Measurements from ENCODE around the gene BMP15. TPM values are rescaled to one million over a fixed set of nuclear protein-coding genes. Genes with fewer than 3 reads are reported as not detected.

BMP15 gene
- polyA plus RNA-seq, 1 experiment = not detected

DNA sequence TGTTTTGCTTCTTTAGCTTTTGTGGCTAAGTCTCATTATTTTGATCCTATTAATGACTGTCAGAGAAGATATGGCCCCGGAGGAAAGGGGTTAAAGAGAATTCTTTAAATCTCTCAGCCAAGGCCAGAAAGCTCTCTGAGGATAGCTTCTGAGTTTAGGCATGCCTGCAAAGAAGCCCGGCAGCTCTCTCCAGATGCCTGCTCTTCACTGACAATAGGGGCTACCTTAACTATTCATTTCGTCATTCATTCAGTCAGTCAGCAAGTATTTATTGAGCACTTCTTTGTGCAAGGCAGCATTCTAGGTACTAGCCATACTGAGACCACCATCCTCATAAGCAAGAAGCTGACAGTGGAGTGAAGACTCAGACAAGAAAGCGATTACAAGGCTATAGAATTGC, 34.0 kb upstream of the BMP15 start:
- DNase-seq (ENCODE audit: low read depth, low spot score) = no peak
- CTCF ChIA-PET = interaction anchor here (1.0 kb wide), 1 partner anchor 185 kb away, joined by 5 read pairs; no protein-coding TSS in a partner anchor
- TF ChIP-seq, protein P1, sequence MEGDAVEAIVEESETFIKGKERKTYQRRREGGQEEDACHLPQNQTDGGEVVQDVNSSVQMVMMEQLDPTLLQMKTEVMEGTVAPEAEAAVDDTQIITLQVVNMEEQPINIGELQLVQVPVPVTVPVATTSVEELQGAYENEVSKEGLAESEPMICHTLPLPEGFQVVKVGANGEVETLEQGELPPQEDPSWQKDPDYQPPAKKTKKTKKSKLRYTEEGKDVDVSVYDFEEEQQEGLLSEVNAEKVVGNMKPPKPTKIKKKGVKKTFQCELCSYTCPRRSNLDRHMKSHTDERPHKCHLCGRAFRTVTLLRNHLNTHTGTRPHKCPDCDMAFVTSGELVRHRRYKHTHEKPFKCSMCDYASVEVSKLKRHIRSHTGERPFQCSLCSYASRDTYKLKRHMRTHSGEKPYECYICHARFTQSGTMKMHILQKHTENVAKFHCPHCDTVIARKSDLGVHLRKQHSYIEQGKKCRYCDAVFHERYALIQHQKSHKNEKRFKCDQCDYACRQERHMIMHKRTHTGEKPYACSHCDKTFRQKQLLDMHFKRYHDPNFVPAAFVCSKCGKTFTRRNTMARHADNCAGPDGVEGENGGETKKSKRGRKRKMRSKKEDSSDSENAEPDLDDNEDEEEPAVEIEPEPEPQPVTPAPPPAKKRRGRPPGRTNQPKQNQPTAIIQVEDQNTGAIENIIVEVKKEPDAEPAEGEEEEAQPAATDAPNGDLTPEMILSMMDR (IDR thresholded peaks at IDR 0.05; ENCODE audit: low read depth, low read length) = no peak
- H3K9me3 ChIP-seq (ENCODE audit: control insufficient read depth, insufficient read depth, low read length) = no peaks in the 10 kb centered on the region
- H3K27me3 ChIP-seq (ENCODE audit: control insufficient read depth, insufficient read depth, low read length) = no peaks in the 10 kb centered on the region
- POLR2A ChIA-PET = no interaction called here
- H3K4me3 ChIP-seq (ENCODE audit: low read depth, low read length) = no peak overlapping the region
- no peak overlapping the region for H3K27ac ChIP-seq (ENCODE audit: low read depth, low read length)

- no peak for DNase-seq (ENCODE audit: low read depth, low spot score)
- Histone ChIP-seq H3K4me3 (ENCODE audit: low read depth, low read length) (no peak overlapping the region), H3K9me3 (ENCODE audit: control insufficient read depth, insufficient read depth, low read length) (no peaks in the 10 kb centered on the region), H3K27me3 (ENCODE audit: control insufficient read depth, insufficient read depth, low read length) (no peaks in the 10 kb centered on the region), H3K27ac (ENCODE audit: low read depth, low read length) (no peak overlapping the region)
- CTCF ChIA-PET = no interaction called here
- TF ChIP-seq, protein P1 (IDR thresholded peaks at IDR 0.05; ENCODE audit: low read depth, low read length) = no peak
- POLR2A ChIA-PET = no interaction called here
Observed at GRCh38 chrX:50877310-50877709, 33.2 kb upstream of the BMP15 start.

GRCh38 chrX:50881028-50881427, 29.5 kb upstream of the BMP15 start:
- DNase-seq (ENCODE audit: low read depth, low spot score) = no peak
- ChIA-PET POLR2A (no interaction called here), CTCF (no interaction called here)
- no peak overlapping the region for H3K27ac ChIP-seq (ENCODE audit: low read depth, low read length)
- H3K9me3 ChIP-seq (ENCODE audit: control insufficient read depth, insufficient read depth, low read length) = no peaks in the 10 kb centered on the region
- TF ChIP-seq, protein P1 (IDR thresholded peaks at IDR 0.05; ENCODE audit: low read depth, low read length) = no peak
- H3K4me3 ChIP-seq (ENCODE audit: low read depth, low read length) = no peak overlapping the region
- H3K27me3 ChIP-seq (ENCODE audit: control insufficient read depth, insufficient read depth, low read length) = no peaks in the 10 kb centered on the region

GRCh38 chrX:50888884-50889283, 21.7 kb upstream of the BMP15 start:
- Histone ChIP-seq H3K27ac (ENCODE audit: low read depth, low read length) (no peak overlapping the region), H3K27me3 (ENCODE audit: control insufficient read depth, insufficient read depth, low read length) (no peaks in the 10 kb centered on the region), H3K4me3 (ENCODE audit: low read depth, low read length) (no peak overlapping the region), H3K9me3 (ENCODE audit: control insufficient read depth, insufficient read depth, low read length) (no peaks in the 10 kb centered on the region)
- ChIA-PET POLR2A (no interaction called here), CTCF (no interaction called here)
- TF ChIP-seq, protein P1 (IDR thresholded peaks at IDR 0.05; ENCODE audit: low read depth, low read length) = no peak
- no peak for DNase-seq (ENCODE audit: low read depth, low spot score)

DNA sequence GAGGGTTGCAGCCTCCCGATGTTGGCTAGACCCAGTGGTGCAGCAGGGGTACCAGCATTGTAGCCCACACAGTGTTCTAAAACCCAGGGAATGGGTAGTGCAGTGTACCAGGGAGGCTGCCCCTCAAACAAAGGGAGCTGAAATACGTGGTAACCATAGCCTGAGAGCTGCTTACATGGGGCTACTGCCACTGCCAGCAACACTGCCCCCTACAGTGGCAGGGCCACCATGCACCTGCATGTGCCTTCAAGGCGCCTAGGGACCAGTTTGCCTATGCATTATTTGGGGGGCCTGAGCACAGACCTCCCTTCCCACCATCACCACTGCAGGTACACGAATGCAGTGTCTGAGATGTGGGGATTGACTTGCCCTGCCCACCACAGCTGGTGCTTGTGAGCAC, 21.0 kb upstream of the BMP15 start:
- Histone ChIP-seq H3K27me3 (ENCODE audit: control insufficient read depth, insufficient read depth, low read length) (no peaks in the 10 kb centered on the region), H3K4me3 (ENCODE audit: low read depth, low read length) (no peak overlapping the region), H3K9me3 (ENCODE audit: control insufficient read depth, insufficient read depth, low read length) (no peaks in the 10 kb centered on the region), H3K27ac (ENCODE audit: low read depth, low read length) (no peak overlapping the region)
- TF ChIP-seq, protein P1 (IDR thresholded peaks at IDR 0.05; ENCODE audit: low read depth, low read length) = no peak
- CTCF ChIA-PET = no interaction called here
- POLR2A ChIA-PET = no interaction called here
- DNase-seq (ENCODE audit: low read depth, low spot score) = no peak

Data from AG04450 (cell line).